IgD-negative memory B cell (primary cell): ENCODE data around the gene SPATS2L. TPM values are rescaled to one million over a fixed set of nuclear protein-coding genes. Genes with fewer than 3 reads are reported as not detected.

Experiments
- H3K27ac Mint-ChIP-seq, 3 donors: one replicate each; pipeline ENCODE4 v1.8.0; 2020 to 2022; ENCODE audit warnings: mild to moderate bottlenecking in 3 of 3, mixed read lengths in 3 of 3, moderate library complexity in 1 of 3
- H3K27me3 Mint-ChIP-seq: one replicate; pipeline ENCODE4 v1.8.0; 2021; ENCODE audit warnings: mixed read lengths
- H3K36me3 Mint-ChIP-seq: one replicate; pipeline ENCODE4 v1.8.0; 2020; ENCODE audit warnings: mild to moderate bottlenecking, mixed read lengths
- H3K4me1 Mint-ChIP-seq, 3 donors: one replicate each; pipeline ENCODE4 v1.8.0; 2020 to 2022; ENCODE audit warnings: mixed read lengths in 3 of 3, mild to moderate bottlenecking in 1 of 3
- H3K4me3 Mint-ChIP-seq, 4 donors: one replicate each; pipeline ENCODE4 v1.8.0; 2020 to 2022; ENCODE audit warnings: mild to moderate bottlenecking in 4 of 4, mixed read lengths in 4 of 4, moderate library complexity in 3 of 4
- H3K9me3 Mint-ChIP-seq, 3 donors: one replicate each; pipeline ENCODE4 v1.8.0; 2020 to 2021; ENCODE audit warnings: mixed read lengths in 3 of 3, mild to moderate bottlenecking in 1 of 3
- polyA plus RNA-seq: library from polyadenylated mRNA; unstranded; fragments of 300-500 nt; fragmentation: Illumina TruSeq; gene quantifications from one replicate; pipeline ENCODE4 v1.2.3, GENCODE V29; 2021

The SPATS2L gene
- polyA plus RNA-seq, 1 donor from 2014 or later = 0.50 TPM

DNA sequence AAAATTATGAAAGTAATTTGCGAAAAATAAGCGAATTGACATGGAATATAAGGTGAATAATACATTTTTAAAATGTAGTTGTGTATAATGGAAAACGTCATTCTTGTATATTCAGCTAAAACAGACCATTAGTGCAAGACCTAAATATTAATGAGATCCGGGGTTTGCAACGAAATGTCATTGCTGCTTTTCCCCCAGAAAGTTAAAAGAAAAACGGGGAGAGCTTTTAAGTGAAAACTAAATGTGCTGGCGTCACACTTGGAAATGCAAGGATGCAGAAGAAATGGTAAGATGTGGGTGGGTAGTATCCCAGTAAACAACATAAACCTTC, 219.0 kb downstream of the SPATS2L start:
- Mint-ChIP-seq H3K27me3 (no peaks in the 10 kb centered on the region), H3K4me1 (peaks cover 7 to 14% (median 9%) of the 10 kb centered on the region in 3 donors)

DNA sequence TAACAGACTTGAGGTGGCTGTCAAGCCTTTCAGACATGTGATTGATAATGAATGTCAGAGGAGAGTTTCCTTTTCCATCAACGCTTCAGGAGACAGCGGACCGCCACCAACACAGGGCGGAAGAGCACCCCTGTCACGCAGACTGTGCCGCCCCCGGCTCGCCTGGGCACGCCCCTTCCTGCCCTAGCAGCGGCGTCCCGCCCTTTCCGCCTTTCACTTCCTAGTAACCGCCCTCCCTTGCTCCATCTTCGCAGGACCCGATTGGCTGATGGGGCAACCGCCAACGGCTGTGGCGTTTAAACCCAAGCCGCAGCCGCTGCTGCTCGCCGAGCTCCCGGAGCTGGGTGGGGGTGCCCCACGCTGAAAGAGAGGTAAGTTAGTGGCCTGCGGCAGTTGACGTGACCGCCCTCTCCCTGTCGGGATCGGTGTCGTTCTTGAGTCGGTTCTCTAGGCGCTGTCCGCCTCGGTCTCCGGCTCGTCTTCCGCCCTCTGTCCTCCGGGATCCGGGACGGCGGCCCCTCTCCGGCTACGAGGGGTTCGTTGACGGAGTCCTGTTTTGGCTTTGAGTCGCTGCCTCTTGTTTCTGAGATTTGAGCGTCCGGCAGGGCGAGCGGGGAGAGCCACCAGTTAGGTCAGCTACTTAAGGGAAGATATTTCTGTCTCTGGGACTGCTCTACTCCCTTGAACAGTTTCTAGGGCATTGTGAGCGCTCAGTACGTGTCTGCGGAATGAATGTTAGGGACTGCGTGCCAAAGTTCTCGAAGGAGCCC, 219.6 kb downstream of the SPATS2L start, which contains the start of gene SGO2:
SGO2 (plus strand) TSS at position 326 of the 770 bp plus-strand sequence. CDS start 6,769 bp downstream, outside the sequence.
- no peaks in the 10 kb centered on the region for H3K36me3 Mint-ChIP-seq
- no peaks in the 10 kb centered on the region for H3K9me3 Mint-ChIP-seq
- peak within 1 kb of the TSS; percentile 92 to 98 (median 96) for H3K4me3 Mint-ChIP-seq

More for the DNA sequence above, 219.0 kb downstream of the SPATS2L start:
- no peaks in the 10 kb centered on the region for H3K9me3 Mint-ChIP-seq
- H3K36me3 Mint-ChIP-seq = no peaks in the 10 kb centered on the region
- H3K27ac Mint-ChIP-seq = peak overlapping the region in 2 of 3 donors; percentile 55 to 89
- H3K4me3 Mint-ChIP-seq = peak overlapping the region; percentile 92 to 98 (median 96)

DNA sequence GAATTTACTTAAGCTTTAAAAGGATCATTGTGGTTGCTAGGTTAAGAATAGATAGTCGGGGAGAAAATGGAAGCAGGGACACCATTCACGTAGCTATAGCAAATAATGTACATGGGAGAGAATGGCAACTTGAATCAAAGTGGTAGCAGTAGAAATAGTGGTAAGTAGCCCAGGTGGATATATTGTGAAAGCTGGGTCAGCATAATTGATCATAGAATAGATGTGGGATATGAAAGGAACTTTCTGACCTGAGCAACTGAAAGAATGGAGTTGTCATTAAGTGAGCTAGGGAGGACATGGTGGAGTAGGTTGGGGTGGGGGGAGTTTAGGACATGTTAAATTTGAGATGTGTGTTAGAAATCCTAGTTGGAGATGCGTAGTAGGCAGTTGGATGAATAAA, 221.7 kb downstream of the SPATS2L start:
- Mint-ChIP-seq H3K27ac (no peak overlapping the region), H3K4me3 (peak overlapping the region in 1 of 4 donors; percentile 62), H3K36me3 (no peaks in the 10 kb centered on the region), H3K27me3 (no peaks in the 10 kb centered on the region), H3K9me3 (no peaks in the 10 kb centered on the region), H3K4me1 (peaks cover 7 to 14% (median 9%) of the 10 kb centered on the region in 3 donors)

More for the DNA sequence above, 219.6 kb downstream of the SPATS2L start, which contains the start of gene SGO2:
- Mint-ChIP-seq H3K4me1 (peaks cover 7 to 14% (median 9%) of the 10 kb centered on the region in 3 donors), H3K27me3 (no peaks in the 10 kb centered on the region), H3K27ac (peak within 1 kb of the TSS; percentile 55 to 89 (median 68))

Other genes starting within 250 kb of the SPATS2L start
- gene KCTD18, start 203.4 kb downstream of the SPATS2L start, polyA plus RNA-seq = 22.2 TPM
- 3.5 TPM for gene SGO2, start 219.5 kb downstream of the SPATS2L start, polyA plus RNA-seq